ENCODE measurements around the gene FCRL5.

- no peak for TF ChIP-seq CTCF (IDR thresholded peaks at IDR 0.05)
- no peak for TF ChIP-seq ZFX (IDR thresholded peaks at IDR 0.05; ENCODE audit: borderline replicate concordance)
These were observed 53.6 kb downstream of the FCRL5 start for GRCh38 chr1:157498736-157499090.
